K562 (cell line): ENCODE results near the gene LCLAT1. TPM values are rescaled to one million over a fixed set of nuclear protein-coding genes. Genes with fewer than 3 reads are reported as not detected.
A peak's percentile ranks its signal among the peaks of the same experiment; 100 is the strongest.
"Not testable (repeated sequence)": the region's sequence is repeated elsewhere in the genome, so short reads cannot be mapped to it uniquely, and the experiment has no call there.

ENCODE experiments used
- ATAC-seq: fragments of 200-7000 bp; cut with Tn5 transposase; 3 replicates; pipeline ENCODE4 v1.9.1; 2020; ENCODE audit warnings: moderate library complexity
- BruUV-seq: library from RNA; stranded (reverse); fragments of 400-500 nt; replicated peaks from 2 replicates; lab custom pipeline; 2021; lab: Mats Ljungman, UMichigan
- CTCF ChIA-PET: fragments of 300-600 bp; formaldehyde crosslinking; extraction: SDS; loops from one replicate; lab custom pipeline; 2021; ENCODE audit warnings: low intra/inter-chr PET ratio; lab: Yijun Ruan, JAX
- POLR2A ChIA-PET: fragments of 300-600, 350-650 bp; sonication (Branson Sonifier 250); formaldehyde crosslinking; extraction: SDS; loops from one replicate; lab custom pipeline; 2021; ENCODE audit warnings: antibody characterized with exemption, inconsistent platforms; lab: Yijun Ruan, JAX
- DNase-seq, 4 experiments: peaks; one replicate each; pipeline versions ENCODE4 v3.0.0 to v3.0.0-alpha.2; 2011 to 2018; ENCODE audit warnings: low spot score in 3 of 4, mixed read lengths in 3 of 4; ENCODE audit errors: extremely low read depth in 1 of 4
- FAIRE-seq: peaks from 2 replicates; lab custom pipeline; 2011; peaks lifted over from hg19 to GRCh38; lab: Jason Lieb, UNC
- H2AFZ ChIP-seq: 2 replicates; pipeline ENCODE4 v1.6.0; 2011; ENCODE audit warnings: low read depth, low read length, control low read depth, inconsistent platforms
- H3K27ac ChIP-seq: fragments of 200-600 bp; 3 replicates; pipeline ENCODE4 v1.8.0; 2011; ENCODE audit warnings: low read depth, mild to moderate bottlenecking, control low read depth, inconsistent platforms, low read length, moderate library complexity, mixed read lengths; ENCODE audit errors: extremely low read depth
- H3K27me3 ChIP-seq, 2 experiments: fragments of 300-600 bp in 1 of 2; 2 replicates in 1 of 2; 3 replicates in 1 of 2; pipeline versions ENCODE4 v1.6.0 to v1.8.0; 2011; ENCODE audit warnings: inconsistent platforms in 2 of 2, low read length in 2 of 2, mild to moderate bottlenecking in 1 of 2, mixed read lengths in 1 of 2, moderate library complexity in 1 of 2; ENCODE audit not compliant: control insufficient read depth in 2 of 2, insufficient read depth in 2 of 2
- H3K36me3 ChIP-seq: fragments of 300-600 bp; 3 replicates; pipeline ENCODE4 v1.8.0; 2011; ENCODE audit warnings: mild to moderate bottlenecking, low read length, inconsistent platforms; ENCODE audit not compliant: control insufficient read depth, insufficient read depth
- H3K4me1 ChIP-seq, 2 experiments: fragments of 200-600 bp in 1 of 2; replicated peaks in 1 of 2; 2 replicates in 1 of 2; 3 replicates in 1 of 2; pipeline versions ENCODE4 v1.5.1 to v1.8.0; 2011; ENCODE audit warnings: inconsistent platforms in 2 of 2, low read length in 2 of 2, mild to moderate bottlenecking in 1 of 2, mixed read lengths in 1 of 2, moderate library complexity in 1 of 2; ENCODE audit not compliant: control insufficient read depth in 2 of 2, insufficient read depth in 2 of 2
- H3K4me2 ChIP-seq: 2 replicates; pipeline ENCODE4 v1.6.1; 2011; ENCODE audit warnings: low read length, control low read depth, inconsistent platforms, mixed read lengths; ENCODE audit not compliant: insufficient read depth
- H3K4me3 ChIP-seq: fragments of 200-600 bp; sonication (generic), shearing (Covaris generic); 2 replicates; pipeline ENCODE4 v1.5.1; 2016; ENCODE audit warnings: control low read depth, inconsistent platforms
- H3K79me2 ChIP-seq: fragments of 200-600 bp; 3 replicates; pipeline ENCODE4 v1.8.0; 2011; ENCODE audit warnings: low read length, inconsistent platforms; ENCODE audit not compliant: control insufficient read depth, insufficient read depth
- H3K9ac ChIP-seq, 2 experiments: 2 replicates each; pipeline versions ENCODE4 v1.6.0 to v1.6.1; 2011; ENCODE audit warnings: low read depth in 2 of 2, low read length in 2 of 2, control low read depth in 1 of 2, inconsistent platforms in 1 of 2, mild to moderate bottlenecking in 1 of 2, mixed read lengths in 1 of 2; ENCODE audit not compliant: insufficient read depth in 1 of 2
- H3K9me1 ChIP-seq: one replicate; pipeline ENCODE4 v1.6.0; 2011; ENCODE audit warnings: inconsistent platforms, mild to moderate bottlenecking, low read length, moderate library complexity; ENCODE audit not compliant: control insufficient read depth, insufficient read depth
- H3K9me3 ChIP-seq: replicated peaks from 2 replicates; pipeline ENCODE4 v1.5.1; 2011; ENCODE audit warnings: low read depth, low read length, inconsistent platforms; ENCODE audit not compliant: control insufficient read depth, insufficient read depth
- H4K20me1 ChIP-seq: replicated peaks from 2 replicates; pipeline ENCODE4 v1.6.1; 2011; ENCODE audit warnings: low read length, inconsistent platforms, mixed read lengths; ENCODE audit not compliant: control insufficient read depth, insufficient read depth
- CEBPB ChIP-seq: fragments of 450-650 bp; IDR thresholded peaks from 2 replicates; pipeline ENCODE4 v1.6.1; 2016; ENCODE audit warnings: missing genetic modification characterization, missing compliant biosample characterization
- CREB5 ChIP-seq: fragments of 250-450 bp; sonication (Bioruptor Pico); IDR thresholded peaks from 2 replicates; pipeline ENCODE4 v1.5.0; 2020; ENCODE audit warnings: mild to moderate bottlenecking
- FOXA3 ChIP-seq, 2 experiments: fragments of 450-650 bp in 1 of 2; sonication (generic) in 1 of 2; formaldehyde crosslinking; IDR thresholded peaks in 1 of 2; conservative IDR thresholded peaks in 1 of 2; 2 replicates each; pipeline versions ENCODE4 v1.4.0 to v1.8.0; 2020 to 2022; ENCODE audit warnings: mild to moderate bottlenecking in 2 of 2, missing genetic modification reagents in 1 of 2
- HDAC8 ChIP-seq: fragments of 450-650 bp; IDR thresholded peaks from 2 replicates; pipeline ENCODE4 v1.6.1; 2016; ENCODE audit warnings: mild to moderate bottlenecking, missing genetic modification characterization, moderate library complexity, missing compliant biosample characterization
- NCOR1 ChIP-seq: fragments of 450-650 bp; IDR thresholded peaks from 2 replicates; pipeline ENCODE4 v1.6.1; 2016; ENCODE audit warnings: mild to moderate bottlenecking, moderate library complexity
- NUFIP1 ChIP-seq: fragments of 450-650 bp; IDR thresholded peaks from 2 replicates; pipeline ENCODE4 v1.6.1; 2018; ENCODE audit not compliant: partially characterized antibody
- POLR2B ChIP-seq: fragments of 450-650 bp; IDR thresholded peaks from 2 replicates; pipeline ENCODE4 v1.6.1; 2018; ENCODE audit warnings: low read depth; ENCODE audit not compliant: partially characterized antibody
- ZBTB11 ChIP-seq, 3 experiments: fragments of 200-800 bp in 1 of 3; fragments of 250-450 bp in 1 of 3; fragments of 450-650 bp in 1 of 3; sonication (Bioruptor Pico) in 1 of 3; sonication (Bioruptor generic) in 1 of 3; formaldehyde crosslinking in 1 of 3; IDR thresholded peaks; 2 replicates each; pipeline versions ENCODE4 v1.6.1 to v1.8.0; 2016 to 2022; ENCODE audit warnings: mild to moderate bottlenecking in 2 of 3, missing genetic modification characterization in 2 of 3, missing compliant biosample characterization in 1 of 3, moderate library complexity in 1 of 3
- ZNF75A ChIP-seq: fragments of 450-650 bp; formaldehyde crosslinking; IDR thresholded peaks from 2 replicates; pipeline ENCODE4 v1.4.0; 2020; ENCODE audit warnings: mild to moderate bottlenecking
- WGBS: fragments of 100-300 bp; shearing (Covaris generic); methylation state at CpG from one replicate; pipeline ENCODE4 v1.1.6; 2016; ENCODE audit warnings: low coverage, mixed read lengths; ENCODE audit not compliant: insufficient coverage; ENCODE audit errors: missing lambda C conversion rate; 5-methylcytosine and 5-hydroxymethylcytosine counted together
- in situ Hi-C: fragments of 300-500 bp; cut with MboI; formaldehyde crosslinking; loops from 4 replicates; pipeline ENCODE4 v1.15.0; 2018; ENCODE audit warnings: inconsistent platforms, mixed read lengths
- intact Hi-C: fragments of 100-400 bp; cut with micrococcal nuclease; formaldehyde crosslinking; loops from 2 replicates; pipeline ENCODE4 v1.14.2; 2022
- polyA plus RNA-seq, 8 experiments: library from polyadenylated mRNA; depleted of rRNA in 4 of 8; stranded (reverse) in 5 of 8; unstranded in 3 of 8; fragments of >200 nt; fragmentation: Nextera tagmentation in 2 of 8; fragmentation: Illumina TruSeq in 1 of 8; extraction: Ambion mirVana in 2 of 8; extraction: Trizol in 1 of 8; gene quantifications; 2 replicates each; pipeline versions ENCODE4 v1.2.1 to v1.2.3, GENCODE V29; 2011 to 2014; ENCODE audit warnings: inconsistent platforms in 1 of 8, missing spikeins in 1 of 8
- total RNA-seq, 7 experiments: library from RNA; depleted of rRNA in 6 of 7; stranded (reverse); fragments of >200 nt in 6 of 7; fragmentation: Illumina TruSeq in 2 of 7; extraction: Trizol in 2 of 7; gene quantifications; 2 replicates each; pipeline versions ENCODE4 v1.2.1 to v1.2.3, GENCODE V29; 2011 to 2021; ENCODE audit warnings: low replicate concordance in 1 of 7

The LCLAT1 gene
- total and polyA plus RNA-seq, 9 of the 15 experiments (the other 6 are each of a cell fraction or from before 2014, with no cell fraction given): 8.9 to 63.3 (median 25.4) TPM

- no peak for DNase-seq
- ATAC-seq: no peak
- no peaks in the 10 kb centered on the region for H3K4me1 ChIP-seq
- no peaks in the 10 kb centered on the region for H3K27me3 ChIP-seq
- TF ChIP-seq FOXA3 (CRISPR knock-in tag; conservative IDR thresholded peaks at IDR 0.05 in 1 of 2, IDR thresholded peaks at IDR 0.05 in 1 of 2) (no peak), POLR2B (no peak), HDAC8 (tag) (no peak), NUFIP1 (no peak), ZBTB11 (CRISPR knock-in tag; IDR thresholded peaks at IDR 0.05) (no peak), ZNF75A (no peak), CEBPB (tag) (no peak), CREB5 (CRISPR knock-in tag) (no peak), NCOR1 (no peak)
- in situ Hi-C loops (no loop called here), intact Hi-C loops (no loop called here)
- WGBS: 73% methylated on average over 3 of the region's 3 CpGs
- no peaks in the 10 kb centered on the region for H3K9me3 ChIP-seq
- no peak overlapping the region for H3K9ac ChIP-seq
- CTCF ChIA-PET: no interaction called here
- H4K20me1 ChIP-seq: no peaks in the 10 kb centered on the region
- H3K4me2 ChIP-seq: no peak overlapping the region
- no peak overlapping the region for H2AFZ ChIP-seq
- no peaks in the 10 kb centered on the region for H3K9me1 ChIP-seq
- no peak overlapping the region for H3K27ac ChIP-seq
- POLR2A ChIA-PET: interaction anchor here (0.6 kb wide), 1 partner anchor 1052 kb away, joined by 4 read pairs; no protein-coding TSS in a partner anchor
- TSS peak; percentile 32 for BruUV-seq
- no peak for FAIRE-seq
- no peaks in the 10 kb centered on the region for H3K79me2 ChIP-seq
- H3K36me3 ChIP-seq: peaks cover 15% of the 10 kb centered on the region
- H3K4me3 ChIP-seq: no peak overlapping the region
Observed at GRCh38 chr2:30641765-30642345, 194.8 kb downstream of the LCLAT1 start.

GRCh38 chr2:30643013-30643412 lies 196.0 kb downstream of the LCLAT1 start:
- H3K79me2 ChIP-seq, H3K4me1 ChIP-seq, H2AFZ ChIP-seq, DNase-seq, H3K9me3 ChIP-seq, H3K27me3 ChIP-seq, H3K4me3 ChIP-seq, BruUV-seq, H3K27ac ChIP-seq, H3K4me2 ChIP-seq, ATAC-seq, POLR2A ChIA-PET, in situ Hi-C loops, H3K9me1 ChIP-seq, H3K9ac ChIP-seq, H4K20me1 ChIP-seq, CTCF ChIA-PET, intact Hi-C loops: not testable (repeated sequence)
- peak; percentile 64 for FAIRE-seq
- H3K36me3 ChIP-seq: peaks cover 15% of the 10 kb centered on the region
- 90% methylated on average over 2 of the region's 4 CpGs for WGBS
